Body of pancreas (tissue), 4 donors: ENCODE data around the gene THEMIS. TPM values are rescaled to one million over a fixed set of nuclear protein-coding genes. Genes with fewer than 3 reads are reported as not detected.

Experiments
- ATAC-seq: fragments of 150-250 bp; one replicate; pipeline ENCODE4 v1.9.1; 2016
- DNase-seq, 4 donors: peaks; one replicate each; pipeline ENCODE4 v3.0.0-alpha.2; 2019
- H3K27ac ChIP-seq, 4 donors: fragments of 200-600 bp; sonication (generic); 1 replicate in 3 of 4; 2 replicates in 1 of 4; pipeline versions ENCODE4 v1.5.1 to v1.6.1; 2016 to 2019; ENCODE audit warnings: mild to moderate bottlenecking in 1 of 4, mixed read lengths in 1 of 4, moderate library complexity in 1 of 4
- H3K27me3 ChIP-seq, 2 donors: fragments of 200-600 bp; sonication (generic); one replicate each; pipeline ENCODE4 v1.6.0; 2016; ENCODE audit warnings: mild to moderate bottlenecking in 1 of 2
- H3K36me3 ChIP-seq, 2 donors: fragments of 200-600 bp; sonication (generic); replicated peaks in 1 of 2; 2 replicates each; pipeline ENCODE4 v1.5.1; 2016; ENCODE audit warnings: low read depth in 2 of 2; ENCODE audit not compliant: insufficient read depth in 1 of 2
- H3K4me1 ChIP-seq: fragments of 200-600 bp; sonication (generic); one replicate; pipeline ENCODE4 v1.6.0; 2016
- H3K4me3 ChIP-seq, 2 donors: fragments of 200-600 bp; sonication (generic); 1 replicate in 1 of 2; 2 replicates in 1 of 2; pipeline ENCODE4 v1.5.1; 2016 to 2019
- H3K9me3 ChIP-seq, 3 donors: fragments of 200-600 bp; sonication (generic); 1 replicate in 2 of 3; 2 replicates in 1 of 3; pipeline ENCODE4 v1.5.1; 2016
- CTCF ChIP-seq, 7 experiments: fragments of 450-650 bp in 4 of 7; fragments of 200-600 bp in 3 of 7; sonication (generic) in 3 of 7; IDR thresholded peaks; one replicate each; pipeline ENCODE4 v1.5.1; 2016 to 2019; ENCODE audit warnings: antibody characterized with exemption in 7 of 7
- POLR2A ChIP-seq, 3 donors: fragments of 450-650 bp; IDR thresholded peaks; one replicate each; pipeline ENCODE4 v1.6.1; 2016; ENCODE audit warnings: antibody characterized with exemption in 3 of 3, mild to moderate bottlenecking in 2 of 3
- WGBS, 2 donors: methylation state at CpG; one replicate each; pipeline ENCODE4 v1.1.5; 2017; 5-methylcytosine and 5-hydroxymethylcytosine counted together
- intact Hi-C: fragments of 100-400 bp; cut with DNase I; formaldehyde crosslinking; loops from one replicate; pipeline ENCODE4 v1.15.1; 2023
- total RNA-seq, 2 donors: library from RNA; depleted of rRNA; stranded (reverse); fragments of >200 nt; gene quantifications; one replicate each; pipeline ENCODE4 v1.1.0, GENCODE V29; 2016

THEMIS gene
- total RNA-seq, 2 donors from 2014 or later = 0.52 to 0.66 TPM

GRCh38 chr6:127717384-127717783 lies 183.5 kb downstream of the THEMIS start:
- no peak overlapping the region for H3K27ac ChIP-seq
- no peaks in the 10 kb centered on the region for H3K36me3 ChIP-seq
- no peaks in the 10 kb centered on the region for H3K9me3 ChIP-seq
- WGBS, 2 donors = 61 to 64% methylated on average over 2 of the region's 2 CpGs
- DNase-seq (no peak), ATAC-seq (no peak)
- no peak overlapping the region for H3K4me3 ChIP-seq
- intact Hi-C loops = no loop called here
- no peaks in the 10 kb centered on the region for H3K27me3 ChIP-seq
- no peak for TF ChIP-seq POLR2A (IDR thresholded peaks at IDR 0.05)
- TF ChIP-seq CTCF (IDR thresholded peaks at IDR 0.05) = no peak
- H3K4me1 ChIP-seq = no peaks in the 10 kb centered on the region

- TF ChIP-seq POLR2A (IDR thresholded peaks at IDR 0.05) = no peak
- TF ChIP-seq CTCF (IDR thresholded peaks at IDR 0.05) = no peak
- WGBS, 2 donors = 39 to 56% methylated on average over 2 of the region's 2 CpGs
- no peak for ATAC-seq
- H3K27ac ChIP-seq = no peak overlapping the region
- intact Hi-C loops = no loop called here
- no peaks in the 10 kb centered on the region for H3K36me3 ChIP-seq
- H3K4me1 ChIP-seq = no peaks in the 10 kb centered on the region
- H3K27me3 ChIP-seq = no peaks in the 10 kb centered on the region
- DNase-seq = no peak
- H3K9me3 ChIP-seq = no peaks in the 10 kb centered on the region
- H3K4me3 ChIP-seq = no peak overlapping the region
These were observed 184.4 kb downstream of the THEMIS start for GRCh38 chr6:127716465-127716864.

GRCh38 chr6:127710668-127711067 lies 190.2 kb downstream of the THEMIS start:
- no peak for TF ChIP-seq CTCF (IDR thresholded peaks at IDR 0.05)
- TF ChIP-seq POLR2A (IDR thresholded peaks at IDR 0.05) = no peak

GRCh38 chr6:127706216-127706615 lies 194.6 kb downstream of the THEMIS start:
- DNase-seq (no peak), ATAC-seq (no peak)
- Histone ChIP-seq H3K4me1 (no peaks in the 10 kb centered on the region), H3K4me3 (no peak overlapping the region), H3K9me3 (no peaks in the 10 kb centered on the region), H3K27me3 (no peaks in the 10 kb centered on the region), H3K27ac (no peak overlapping the region), H3K36me3 (no peaks in the 10 kb centered on the region)
- TF ChIP-seq POLR2A (IDR thresholded peaks at IDR 0.05) = no peak
- no peak for TF ChIP-seq CTCF (IDR thresholded peaks at IDR 0.05)
- intact Hi-C loops = no loop called here

More at GRCh38 chr6:127710668-127711067, 190.2 kb downstream of the THEMIS start:
- WGBS, 2 donors = 68 to 71% methylated on average over 3 of the region's 3 CpGs
- H3K9me3 ChIP-seq = no peaks in the 10 kb centered on the region
- intact Hi-C loops = no loop called here
- no peaks in the 10 kb centered on the region for H3K27me3 ChIP-seq
- no peak overlapping the region for H3K4me3 ChIP-seq
- DNase-seq (no peak), ATAC-seq (no peak)
- H3K4me1 ChIP-seq = no peaks in the 10 kb centered on the region
- no peak overlapping the region for H3K27ac ChIP-seq
- no peaks in the 10 kb centered on the region for H3K36me3 ChIP-seq

- no peak for ATAC-seq
- intact Hi-C loops = no loop called here
These were observed 205.8 kb downstream of the THEMIS start for GRCh38 chr6:127695108-127695507.

More at GRCh38 chr6:127695108-127695507, 205.8 kb downstream of the THEMIS start:
- Histone ChIP-seq H3K36me3 (no peaks in the 10 kb centered on the region), H3K4me1 (no peaks in the 10 kb centered on the region), H3K4me3 (no peak overlapping the region), H3K27ac (no peak overlapping the region), H3K9me3 (no peaks in the 10 kb centered on the region), H3K27me3 (no peaks in the 10 kb centered on the region)
- no peak for DNase-seq
- TF ChIP-seq CTCF (IDR thresholded peaks at IDR 0.05) (no peak), POLR2A (IDR thresholded peaks at IDR 0.05) (no peak)
